HUES64 (cell line): ENCODE results near the gene TBC1D16.
"Not testable (repeated sequence)": the region's sequence is repeated elsewhere in the genome, so short reads cannot be mapped to it uniquely, and the experiment has no call there.

Source experiments
- H3K27ac ChIP-seq: 2 replicates; pipeline ENCODE4 v1.7.0; 2013; ENCODE audit warnings: low read depth, low read length, inconsistent platforms
- H3K27me3 ChIP-seq: 2 replicates; pipeline ENCODE4 v1.6.1; 2013; ENCODE audit warnings: mild to moderate bottlenecking, low read length; ENCODE audit not compliant: insufficient read depth
- H3K36me3 ChIP-seq: 2 replicates; pipeline ENCODE4 v1.6.1; 2013; ENCODE audit warnings: mild to moderate bottlenecking, low read length; ENCODE audit not compliant: insufficient read depth
- H3K4me1 ChIP-seq: 2 replicates; pipeline ENCODE4 v1.6.1; 2013; ENCODE audit warnings: mild to moderate bottlenecking, low read length, moderate library complexity; ENCODE audit not compliant: insufficient read depth
- H3K4me3 ChIP-seq: 2 replicates; pipeline ENCODE4 v1.5.1; 2013; ENCODE audit warnings: mild to moderate bottlenecking, low read length, moderate library complexity
- H3K9ac ChIP-seq: 2 replicates; pipeline ENCODE4 v1.6.1; 2013; ENCODE audit warnings: mild to moderate bottlenecking, low read depth, low read length
- H3K9me3 ChIP-seq: 2 replicates; pipeline ENCODE4 v1.6.1; 2013; ENCODE audit warnings: low read depth, low read length; ENCODE audit not compliant: insufficient read depth
- WGBS: fragments of 150-250, 120-280 bp; methylation state at CpG from one replicate; pipeline ENCODE4 v1.1.7; 2013; ENCODE audit warnings: missing lambda C conversion rate; 5-methylcytosine and 5-hydroxymethylcytosine counted together

The TBC1D16 gene

GRCh38 chr17:79977161-79977631, 58.5 kb downstream of the TBC1D16 start:
- Histone ChIP-seq H3K9ac (no peak overlapping the region), H3K4me3 (no peak overlapping the region), H3K4me1 (no peaks in the 10 kb centered on the region), H3K9me3 (no peaks in the 10 kb centered on the region), H3K27ac (no peak overlapping the region), H3K27me3 (no peaks in the 10 kb centered on the region), H3K36me3 (peaks cover 6% of the 10 kb centered on the region)
- WGBS = 93% methylated on average over 18 of the region's 18 CpGs

- Histone ChIP-seq H3K27ac (no peak overlapping the region), H3K9me3 (no peaks in the 10 kb centered on the region), H3K9ac (no peak overlapping the region), H3K4me1 (no peaks in the 10 kb centered on the region), H3K4me3 (no peak overlapping the region), H3K36me3 (peaks cover 6% of the 10 kb centered on the region), H3K27me3 (no peaks in the 10 kb centered on the region)
- 94% methylated on average over 14 of the region's 14 CpGs for WGBS
These were observed 59.2 kb downstream of the TBC1D16 start for GRCh38 chr17:79976451-79976850.

GRCh38 chr17:79975498-79976134, 60.1 kb downstream of the TBC1D16 start:
- Histone ChIP-seq H3K27me3 (no peaks in the 10 kb centered on the region), H3K36me3 (peaks cover 6% of the 10 kb centered on the region), H3K27ac (no peak overlapping the region), H3K4me3 (no peak overlapping the region), H3K9me3 (no peaks in the 10 kb centered on the region), H3K4me1 (no peaks in the 10 kb centered on the region), H3K9ac (no peak overlapping the region)
- 92% methylated on average over 20 of the region's 20 CpGs for WGBS

GRCh38 chr17:79974566-79975497, 60.8 kb downstream of the TBC1D16 start:
- Histone ChIP-seq H3K9me3 (no peaks in the 10 kb centered on the region), H3K9ac (no peak overlapping the region), H3K4me1 (no peaks in the 10 kb centered on the region), H3K4me3 (no peak overlapping the region), H3K36me3 (peaks cover 6% of the 10 kb centered on the region), H3K27me3 (no peaks in the 10 kb centered on the region), H3K27ac (no peak overlapping the region)
- 86% methylated on average over 23 of the region's 23 CpGs for WGBS

- WGBS = 92% methylated on average over 9 of the region's 9 CpGs
- H3K4me3 ChIP-seq = no peak overlapping the region
- H3K36me3 ChIP-seq = peaks cover 6% of the 10 kb centered on the region; the same call in 1 of the 2 replicates
- no peaks in the 10 kb centered on the region for H3K9me3 ChIP-seq
- H3K27me3 ChIP-seq = no peaks in the 10 kb centered on the region
- no peak overlapping the region for H3K27ac ChIP-seq
- H3K9ac ChIP-seq = no peak overlapping the region
- H3K4me1 ChIP-seq = no peaks in the 10 kb centered on the region
These were observed 64.0 kb downstream of the TBC1D16 start for GRCh38 chr17:79971651-79972050.

- H3K36me3 ChIP-seq = peaks cover 6% of the 10 kb centered on the region; the same call in 1 of the 2 replicates
- H3K4me3 ChIP-seq = no peak overlapping the region
- H3K9me3 ChIP-seq = no peaks in the 10 kb centered on the region
- H3K27me3 ChIP-seq = no peaks in the 10 kb centered on the region
- no peak overlapping the region for H3K9ac ChIP-seq
- WGBS = 33% methylated on average over 9 of the region's 10 CpGs
- no peak overlapping the region for H3K27ac ChIP-seq
- H3K4me1 ChIP-seq = no peaks in the 10 kb centered on the region
These were observed 65.0 kb downstream of the TBC1D16 start for GRCh38 chr17:79970576-79971068.

GRCh38 chr17:79969906-79970305, 65.8 kb downstream of the TBC1D16 start:
- Histone ChIP-seq H3K27me3 (no peaks in the 10 kb centered on the region), H3K4me1 (no peaks in the 10 kb centered on the region), H3K27ac (no peak overlapping the region), H3K9me3 (no peaks in the 10 kb centered on the region), H3K36me3 (peaks cover 6% of the 10 kb centered on the region; the same call in 1 of the 2 replicates), H3K4me3 (no peak overlapping the region), H3K9ac (no peak overlapping the region)
- 97% methylated on average over 6 of the region's 7 CpGs for WGBS

- 93% methylated on average over 5 of the region's 5 CpGs for WGBS
- Histone ChIP-seq H3K4me1 (no peaks in the 10 kb centered on the region), H3K9me3 (no peaks in the 10 kb centered on the region), H3K36me3 (peaks cover 6% of the 10 kb centered on the region; the same call in 1 of the 2 replicates), H3K27ac (no peak overlapping the region), H3K27me3 (no peaks in the 10 kb centered on the region), H3K4me3 (no peak overlapping the region), H3K9ac (no peak overlapping the region)
These were observed 67.6 kb downstream of the TBC1D16 start for GRCh38 chr17:79968116-79968515.

- Histone ChIP-seq H3K9me3 (no peaks in the 10 kb centered on the region), H3K4me1 (no peaks in the 10 kb centered on the region), H3K27ac (no peak overlapping the region), H3K4me3 (no peak overlapping the region), H3K27me3 (no peaks in the 10 kb centered on the region), H3K9ac (no peak overlapping the region), H3K36me3 (peaks cover 2% of the 10 kb centered on the region; the same call in 1 of the 2 replicates)
- 94% methylated on average over 3 of the region's 3 CpGs for WGBS
These were observed 69.0 kb downstream of the TBC1D16 start for GRCh38 chr17:79966681-79967080.

- Histone ChIP-seq H3K27me3 (no peaks in the 10 kb centered on the region), H3K9me3 (no peaks in the 10 kb centered on the region), H3K36me3 (peaks cover 2% of the 10 kb centered on the region; the same call in 1 of the 2 replicates), H3K4me1 (no peaks in the 10 kb centered on the region), H3K4me3 (no peak overlapping the region), H3K9ac (no peak overlapping the region), H3K27ac (no peak overlapping the region)
- WGBS = 92% methylated on average over 6 of the region's 6 CpGs
These were observed 69.9 kb downstream of the TBC1D16 start for GRCh38 chr17:79965806-79966205.

- not testable (repeated sequence) for H3K27ac ChIP-seq, H3K27me3 ChIP-seq, H3K4me3 ChIP-seq, H3K36me3 ChIP-seq, H3K9me3 ChIP-seq, H3K4me1 ChIP-seq, H3K9ac ChIP-seq
- WGBS = 94% methylated on average over 5 of the region's 6 CpGs
These were observed 73.2 kb downstream of the TBC1D16 start for GRCh38 chr17:79962467-79962866.
